Fibroblast of the aortic adventitia (primary cell): Measurements from ENCODE around the gene TAOK1. TPM values are rescaled to one million over a fixed set of nuclear protein-coding genes. Genes with fewer than 3 reads are reported as not detected.
"Not testable (repeated sequence)": the region's sequence is repeated elsewhere in the genome, so short reads cannot be mapped to it uniquely, and the experiment has no call there.

ENCODE experiments used
- DNase-seq: peaks from one replicate; pipeline ENCODE4 v3.0.0-alpha.2; 2010; ENCODE audit warnings: low read depth
- H3K4me3 ChIP-seq: 2 replicates; pipeline ENCODE4 v1.5.1; 2011; ENCODE audit warnings: low read depth, mild to moderate bottlenecking, control low read depth, low read length, moderate library complexity
- total RNA-seq: library from RNA; depleted of rRNA; stranded (reverse); fragments of >200 nt; gene quantifications from 2 replicates; pipeline ENCODE4 v1.2.3, GENCODE V29; 2012; ENCODE audit warnings: low replicate concordance
- TF ChIP-seq, protein P1 (sequence below): IDR thresholded peaks from 2 replicates; pipeline ENCODE4 v1.5.1; 2011; ENCODE audit warnings: mild to moderate bottlenecking, low read length, control low read depth, inconsistent platforms; ENCODE audit not compliant: insufficient read depth

TAOK1 gene
- total RNA-seq: 71.8 and 78.3 TPM in 2 replicates

GRCh38 chr17:29389982-29390850, at the start of gene TAOK1:
TAOK1 (plus strand) TSS chr17:29390363; CDS start chr17:29451549, 61,186 bp downstream.
- DNase-seq: peak; percentile 97
- peak within 1 kb of the TSS; percentile 93 for H3K4me3 ChIP-seq
- TF ChIP-seq, protein P1, sequence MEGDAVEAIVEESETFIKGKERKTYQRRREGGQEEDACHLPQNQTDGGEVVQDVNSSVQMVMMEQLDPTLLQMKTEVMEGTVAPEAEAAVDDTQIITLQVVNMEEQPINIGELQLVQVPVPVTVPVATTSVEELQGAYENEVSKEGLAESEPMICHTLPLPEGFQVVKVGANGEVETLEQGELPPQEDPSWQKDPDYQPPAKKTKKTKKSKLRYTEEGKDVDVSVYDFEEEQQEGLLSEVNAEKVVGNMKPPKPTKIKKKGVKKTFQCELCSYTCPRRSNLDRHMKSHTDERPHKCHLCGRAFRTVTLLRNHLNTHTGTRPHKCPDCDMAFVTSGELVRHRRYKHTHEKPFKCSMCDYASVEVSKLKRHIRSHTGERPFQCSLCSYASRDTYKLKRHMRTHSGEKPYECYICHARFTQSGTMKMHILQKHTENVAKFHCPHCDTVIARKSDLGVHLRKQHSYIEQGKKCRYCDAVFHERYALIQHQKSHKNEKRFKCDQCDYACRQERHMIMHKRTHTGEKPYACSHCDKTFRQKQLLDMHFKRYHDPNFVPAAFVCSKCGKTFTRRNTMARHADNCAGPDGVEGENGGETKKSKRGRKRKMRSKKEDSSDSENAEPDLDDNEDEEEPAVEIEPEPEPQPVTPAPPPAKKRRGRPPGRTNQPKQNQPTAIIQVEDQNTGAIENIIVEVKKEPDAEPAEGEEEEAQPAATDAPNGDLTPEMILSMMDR: no peak

GRCh38 chr17:29341726-29342125, 48.4 kb upstream of the TAOK1 start:
- no peak overlapping the region for H3K4me3 ChIP-seq
- TF ChIP-seq, protein P1: no peak
- peak; percentile 27 for DNase-seq

GRCh38 chr17:29342158-29342765, 47.9 kb upstream of the TAOK1 start:
- no peak overlapping the region for H3K4me3 ChIP-seq
- TF ChIP-seq, protein P1: no peak
- no peak for DNase-seq

DNA sequence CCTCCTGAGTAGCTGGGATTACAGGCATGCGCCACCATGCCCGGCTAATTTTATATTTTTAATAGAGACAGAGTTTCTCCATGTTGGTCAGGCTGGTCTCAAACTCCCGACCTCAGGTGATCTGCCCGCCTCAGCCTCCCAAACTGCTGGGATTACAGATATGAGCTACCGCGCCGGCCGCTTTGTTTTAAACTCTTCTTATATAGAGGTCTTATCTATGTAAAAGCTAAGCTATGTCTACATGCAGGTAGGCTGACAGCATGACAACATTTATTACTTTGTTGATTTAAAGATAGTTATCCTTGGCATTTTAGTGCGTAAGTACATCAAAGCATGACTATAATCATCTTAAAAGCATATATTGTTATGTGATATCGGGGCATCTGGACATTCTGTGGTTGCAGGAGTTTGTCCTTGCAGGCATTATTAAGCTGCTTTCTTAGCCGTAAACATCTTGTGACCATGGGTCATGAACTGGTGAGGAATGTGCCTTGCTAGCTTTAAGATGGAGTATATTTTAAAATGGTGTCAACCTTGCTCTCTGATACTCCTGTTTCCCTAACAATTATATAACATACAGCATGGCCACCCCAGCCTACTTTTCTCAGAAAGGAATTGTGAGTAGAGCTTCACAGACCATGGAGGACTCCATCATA, 45.8 kb upstream of the TAOK1 start:
- TF ChIP-seq, protein P1: no peak
- DNase-seq: no peak
- H3K4me3 ChIP-seq: no peak overlapping the region

DNA sequence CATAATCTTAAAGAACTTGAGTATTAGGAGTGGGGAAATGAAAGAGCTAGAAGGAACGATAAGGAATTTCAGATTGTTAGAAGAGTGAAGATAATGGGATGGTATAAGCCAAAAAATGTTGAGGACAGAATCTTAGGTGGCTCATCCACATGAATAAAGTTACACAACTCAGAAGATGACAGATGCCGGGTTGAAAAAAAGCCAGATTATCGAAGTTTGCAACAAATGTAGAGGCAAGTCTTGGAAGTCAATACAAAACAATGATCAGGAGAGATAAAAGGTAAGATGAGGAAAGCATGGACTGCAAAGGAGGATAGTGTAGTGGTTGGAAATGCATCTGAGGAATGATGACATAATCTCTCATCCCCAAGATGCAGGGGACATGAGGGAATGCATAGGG, 45.1 kb upstream of the TAOK1 start:
- TF ChIP-seq, protein P1: no peak
- H3K4me3 ChIP-seq: no peak overlapping the region
- DNase-seq: no peak

GRCh38 chr17:29345470-29345869, 44.7 kb upstream of the TAOK1 start:
- H3K4me3 ChIP-seq, DNase-seq: not testable (repeated sequence)

DNA sequence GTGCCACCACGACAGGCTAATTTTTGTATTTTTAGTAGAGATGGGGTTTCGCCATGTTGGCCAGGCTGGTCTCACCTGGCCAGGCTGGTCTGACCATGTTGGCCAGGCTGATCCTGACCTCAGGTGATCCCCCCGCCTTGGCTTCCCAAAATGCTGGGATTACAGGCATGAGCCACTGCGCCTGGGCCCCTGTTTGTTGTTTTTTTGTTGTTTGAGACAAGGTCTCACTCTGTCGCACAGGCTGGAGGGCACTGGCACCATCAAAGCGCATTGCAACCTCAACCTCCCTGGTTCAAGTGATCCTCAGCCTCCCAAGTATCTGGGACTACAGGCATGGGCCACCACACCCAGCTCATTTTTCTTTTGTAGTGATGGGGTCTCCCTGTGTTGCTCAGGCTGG, 43.7 kb upstream of the TAOK1 start:
- H3K4me3 ChIP-seq: no peak overlapping the region
- TF ChIP-seq, protein P1: no peak
- DNase-seq: no peak
